HG03521 (cell line): ENCODE results near the gene MRPL48.

ENCODE experiments used
- ATAC-seq: cut with Tn5 transposase; IDR thresholded peaks from one replicate; pipeline ENCODE4 v1.9.1; 2021; ENCODE audit warnings: mild to moderate bottlenecking, moderate library complexity; ENCODE audit not compliant: unreplicated experiment

MRPL48 gene

DNA sequence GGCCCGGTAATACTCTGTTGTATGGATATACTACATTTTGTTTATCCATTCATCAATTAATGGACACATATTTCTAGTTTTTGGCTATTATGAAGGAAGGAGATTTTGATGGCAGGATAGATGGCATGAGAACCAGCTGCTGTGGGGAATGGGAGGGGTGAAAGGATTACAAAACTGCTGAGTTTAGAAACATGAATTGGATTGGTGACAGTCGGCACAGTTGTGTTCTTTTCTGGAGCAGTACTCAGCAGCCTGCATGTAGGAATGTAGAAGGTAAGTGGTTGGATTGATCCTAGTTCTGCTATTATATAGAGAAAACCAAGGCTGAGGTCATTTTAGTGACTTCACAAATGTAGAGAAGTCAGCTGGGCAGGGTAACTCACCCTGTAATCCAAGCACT lies 96.2 kb downstream of the MRPL48 start:
- ATAC-seq: no peak

DNA sequence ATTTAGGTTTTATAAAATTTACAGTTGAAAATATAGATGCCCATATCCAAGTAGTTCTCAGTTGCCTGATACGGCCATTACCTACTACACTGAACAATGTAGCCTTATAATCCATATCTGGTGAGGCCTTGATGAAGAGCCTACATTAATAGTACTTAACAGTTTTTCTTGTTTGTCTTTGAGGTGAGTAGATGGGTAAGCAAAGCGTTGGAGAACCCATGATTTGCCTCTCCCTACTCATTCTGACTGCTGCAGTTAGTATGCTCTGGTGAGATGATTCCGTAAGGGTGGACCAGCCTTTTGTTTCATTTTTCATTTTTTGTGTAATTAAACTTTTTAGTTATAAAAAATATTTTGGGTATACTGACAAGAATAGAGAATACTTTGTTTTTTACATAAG lies 100.6 kb downstream of the MRPL48 start:
- ATAC-seq: no peak

DNA sequence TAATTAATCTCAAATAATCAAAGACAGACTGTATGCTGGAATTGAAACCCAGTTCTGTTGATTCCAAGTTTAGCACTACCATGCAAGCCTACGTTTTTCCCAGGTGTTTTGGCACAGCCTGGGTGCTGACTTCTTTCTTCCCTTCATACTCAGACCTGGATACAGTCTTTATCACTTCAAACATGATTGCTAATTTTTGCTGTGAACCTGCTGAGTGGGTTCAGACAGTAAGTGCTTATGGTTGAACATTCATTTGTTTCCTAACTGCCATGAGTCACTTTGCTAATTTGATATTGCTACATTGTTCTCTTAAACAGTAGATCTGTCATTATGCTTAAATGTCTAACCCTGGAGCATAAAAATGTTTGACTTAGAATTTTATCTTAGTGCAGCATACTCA lies 101.3 kb downstream of the MRPL48 start:
- ATAC-seq: no peak

DNA sequence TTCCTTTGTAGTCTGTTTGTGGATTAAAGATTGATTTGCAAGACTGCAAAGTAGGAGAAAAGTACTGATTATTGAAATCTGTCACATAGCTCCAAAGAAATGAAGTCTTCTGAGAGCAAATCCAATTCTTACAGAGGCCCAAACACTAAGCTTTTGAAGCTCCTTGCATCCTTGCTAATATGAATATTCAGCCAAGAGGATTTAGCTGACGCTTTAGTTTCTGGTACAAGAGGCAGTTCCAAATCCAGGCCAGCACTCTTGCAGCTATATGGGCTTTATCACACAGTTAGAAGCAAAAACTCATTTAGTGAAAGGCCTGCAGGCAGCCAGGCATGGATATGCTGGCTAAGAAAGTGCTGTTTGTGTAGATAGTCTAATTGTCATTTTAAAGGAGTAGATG lies 101.9 kb downstream of the MRPL48 start:
- no peak for ATAC-seq

DNA sequence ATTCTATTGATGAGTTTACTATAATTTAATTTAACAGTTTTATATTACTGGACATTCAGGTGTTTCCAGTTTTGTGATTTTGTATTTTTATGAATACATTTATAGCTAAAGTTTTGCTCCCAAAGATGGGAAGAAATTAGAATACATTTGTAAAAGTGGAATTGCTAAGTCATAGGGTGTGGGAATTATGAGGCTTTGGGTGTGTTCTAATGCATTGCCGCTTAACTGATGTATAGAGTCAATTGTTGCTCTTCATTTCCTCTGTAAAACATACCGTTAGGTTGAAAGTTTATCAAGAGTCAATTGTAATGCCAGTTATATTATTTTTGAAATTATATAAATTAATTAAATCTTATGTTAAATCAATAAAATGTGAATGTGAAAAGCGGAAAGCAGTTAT lies 105.4 kb downstream of the MRPL48 start:
- ATAC-seq: no peak

DNA sequence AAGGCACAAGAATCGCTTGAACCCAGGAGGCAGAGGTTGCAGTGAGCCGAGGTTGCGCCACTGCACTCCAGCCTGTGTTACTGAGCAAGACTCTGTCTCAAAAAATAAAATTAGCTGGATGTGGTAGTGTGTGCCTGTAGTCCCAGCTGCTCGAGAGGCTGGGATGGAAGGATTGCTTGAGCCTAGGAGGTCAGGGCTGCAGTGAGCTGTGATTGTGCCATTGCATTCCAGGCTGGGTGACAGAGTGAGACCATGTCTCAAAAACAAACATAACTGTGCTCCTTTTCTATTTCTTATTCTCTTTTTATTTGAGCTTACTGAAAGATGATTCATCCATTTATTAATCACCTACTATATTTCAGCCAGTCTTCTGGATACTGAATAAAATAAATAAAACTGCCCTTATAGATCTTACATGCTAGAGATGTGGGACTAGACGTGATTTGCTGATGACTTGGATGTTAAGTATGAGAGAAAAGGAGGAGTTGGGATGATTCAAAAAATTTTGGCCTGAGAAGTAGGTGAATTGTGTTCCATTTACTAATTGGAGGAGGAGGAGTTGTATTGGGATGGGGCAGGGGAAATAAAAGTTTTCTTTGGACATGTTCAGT lies 107.2 kb downstream of the MRPL48 start:
- ATAC-seq: no peak

DNA sequence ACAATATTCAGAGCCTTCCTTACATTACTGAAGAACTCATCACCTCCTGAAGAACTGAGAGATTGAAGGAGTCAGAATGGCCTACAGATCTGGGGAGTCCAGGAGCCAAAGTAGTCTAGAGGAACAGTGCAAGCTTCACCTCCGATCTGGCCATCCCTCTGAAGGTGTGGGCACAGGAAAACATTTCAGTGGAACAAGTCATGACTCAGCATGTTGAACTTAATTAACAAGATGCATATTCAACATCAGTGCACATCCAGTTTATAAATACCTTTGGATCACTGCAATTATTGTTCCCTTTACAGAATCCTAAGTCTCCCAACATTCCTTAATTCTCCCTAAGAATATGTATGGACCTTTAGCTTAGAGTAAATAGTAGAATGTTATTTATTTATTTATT lies 114.6 kb downstream of the MRPL48 start:
- no peak for ATAC-seq

DNA sequence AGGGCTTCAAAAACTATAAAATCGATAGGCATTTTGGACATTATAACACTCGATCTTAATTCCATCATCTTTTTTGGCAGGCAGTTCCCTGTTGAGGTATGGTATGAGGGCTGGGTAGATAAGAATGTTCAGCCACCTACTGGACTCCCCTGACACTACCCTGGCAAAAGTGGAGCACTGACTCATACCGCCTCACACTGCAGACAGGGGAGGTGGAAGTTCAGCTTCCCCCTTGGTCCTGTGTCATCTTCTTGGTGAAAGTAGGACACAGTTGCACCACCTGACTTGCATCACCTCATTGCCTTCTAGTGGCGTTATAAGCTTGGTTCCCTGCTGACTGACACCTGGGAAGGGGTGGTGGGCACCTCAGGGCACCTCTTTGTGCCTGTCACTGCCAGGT lies 119.5 kb downstream of the MRPL48 start:
- ATAC-seq: no peak

DNA sequence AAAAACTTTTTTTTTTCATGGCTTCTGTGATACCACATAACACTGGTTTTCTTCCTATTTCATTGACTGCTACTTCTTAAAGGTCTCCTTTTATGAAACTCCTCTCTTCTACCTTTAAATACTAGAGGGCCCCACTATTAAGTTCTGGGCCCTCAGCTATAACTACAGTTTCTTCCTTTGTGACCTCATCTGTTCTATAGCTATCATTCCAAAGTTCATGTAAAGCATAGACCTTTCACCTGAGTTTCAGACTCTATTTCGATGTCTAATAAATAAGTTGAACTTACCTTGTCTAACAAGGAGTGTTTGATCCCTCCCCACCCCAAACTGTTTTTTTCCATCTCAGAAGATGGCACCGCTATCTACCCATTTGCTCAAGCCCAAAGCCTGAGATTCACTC lies 124.4 kb downstream of the MRPL48 start:
- ATAC-seq: no peak

DNA sequence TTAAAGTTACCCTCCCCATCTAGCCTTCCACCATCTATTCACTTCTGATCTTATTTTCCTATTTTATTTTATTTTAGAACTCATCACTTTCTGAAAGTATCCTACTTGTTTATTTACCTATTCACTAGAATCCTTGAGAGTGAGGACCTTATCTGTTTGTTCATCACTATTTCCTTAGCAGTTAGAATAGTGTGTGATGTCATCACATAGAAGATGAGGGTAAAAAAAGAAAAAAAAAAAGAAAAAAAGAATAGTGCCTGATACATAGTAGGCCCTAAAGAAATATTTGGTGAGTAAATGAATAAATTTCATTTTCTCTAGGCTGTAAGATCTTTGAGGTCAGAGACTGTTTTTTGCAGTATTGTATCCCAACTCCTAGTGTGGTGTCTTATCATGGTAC lies 125.8 kb downstream of the MRPL48 start:
- ATAC-seq: no peak

DNA sequence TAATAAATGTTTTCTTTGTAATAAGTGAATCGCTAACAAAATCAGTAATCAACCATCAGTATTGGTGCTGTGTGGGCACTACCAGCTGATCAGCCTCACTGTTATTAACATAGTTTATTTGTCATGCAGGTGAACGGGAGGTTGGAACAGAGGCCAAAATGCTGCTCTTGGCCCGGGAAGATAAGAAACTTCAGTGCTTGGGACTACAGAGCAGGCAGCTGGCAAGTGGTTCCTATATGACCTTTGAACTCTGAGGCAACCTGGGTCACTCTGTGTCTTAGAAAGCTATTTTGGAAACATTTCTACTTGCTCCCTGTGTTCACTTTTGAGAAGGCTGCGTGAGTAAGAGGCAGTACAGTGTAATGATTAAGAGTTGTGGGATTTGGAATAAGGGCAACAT lies 126.6 kb downstream of the MRPL48 start:
- no peak for ATAC-seq
